Endodermal cell (in vitro differentiated cells): ENCODE data around the gene SH3GL2. TPM values are rescaled to one million over a fixed set of nuclear protein-coding genes. Genes with fewer than 3 reads are reported as not detected.

Experiments
- DNase-seq: peaks from one replicate; pipeline ENCODE4 v3.0.0-alpha.2; 2017
- H3K27ac ChIP-seq: 2 replicates; pipeline ENCODE4 v1.5.1; 2013; ENCODE audit warnings: mild to moderate bottlenecking, low read depth, low read length, moderate library complexity
- H3K27me3 ChIP-seq: 2 replicates; pipeline ENCODE4 v1.6.1; 2013; ENCODE audit warnings: mild to moderate bottlenecking, low read length, moderate library complexity; ENCODE audit not compliant: insufficient read depth, control insufficient read depth, poor library complexity, severe bottlenecking
- H3K36me3 ChIP-seq: 2 replicates; pipeline ENCODE4 v1.7.0; 2013; ENCODE audit warnings: mild to moderate bottlenecking, low read length, moderate library complexity; ENCODE audit not compliant: control insufficient read depth, insufficient read depth
- H3K4me1 ChIP-seq: one replicate; pipeline ENCODE4 v1.7.0; 2013; ENCODE audit warnings: low read length; ENCODE audit not compliant: control insufficient read depth, insufficient read depth
- H3K4me3 ChIP-seq: 2 replicates; pipeline ENCODE4 v1.5.1; 2013; ENCODE audit warnings: mild to moderate bottlenecking, low read length, moderate library complexity
- H3K9ac ChIP-seq: 2 replicates; pipeline ENCODE4 v1.6.1; 2013; ENCODE audit warnings: mild to moderate bottlenecking, low read length, moderate library complexity; ENCODE audit not compliant: poor library complexity, severe bottlenecking; ENCODE audit errors: extremely low read depth
- H3K9me3 ChIP-seq: 2 replicates; pipeline ENCODE4 v1.6.1; 2013; ENCODE audit warnings: mild to moderate bottlenecking, low read length, moderate library complexity; ENCODE audit not compliant: control insufficient read depth
- H3K27ac Mint-ChIP-seq: 2 replicates; pipeline ENCODE4 v1.8.0; 2020; ENCODE audit warnings: mixed read lengths
- H3K27me3 Mint-ChIP-seq: 2 replicates; pipeline ENCODE4 v1.8.0; 2021; ENCODE audit warnings: mild to moderate bottlenecking, mixed read lengths; ENCODE audit not compliant: insufficient read depth
- H3K36me3 Mint-ChIP-seq: 2 replicates; pipeline ENCODE4 v1.8.0; 2020; ENCODE audit warnings: low read depth, mixed read lengths
- H3K4me1 Mint-ChIP-seq: 2 replicates; pipeline ENCODE4 v1.8.0; 2020; ENCODE audit warnings: mixed read lengths
- H3K4me3 Mint-ChIP-seq: 2 replicates; pipeline ENCODE4 v1.8.0; 2020; ENCODE audit warnings: mild to moderate bottlenecking, moderate library complexity, mixed read lengths
- H3K9me3 Mint-ChIP-seq: 2 replicates; pipeline ENCODE4 v1.8.0; 2020; ENCODE audit warnings: mild to moderate bottlenecking, mixed read lengths
- WGBS, 2 experiments: methylation state at CpG; one replicate each; pipeline versions ENCODE4 v1.1.5 to v1.1.7; 2013; ENCODE audit warnings: missing lambda C conversion rate in 2 of 2, mixed read lengths in 1 of 2; ENCODE audit not compliant: insufficient coverage in 1 of 2, insufficient read length in 1 of 2; 5-methylcytosine and 5-hydroxymethylcytosine counted together
- total RNA-seq, 2 donors: library from RNA; stranded (reverse); fragmentation: NEBNext Ultra II Directional in 1 of 2; extraction: Animal tissue kit (Norgen Biotek cat#: 25700) in 1 of 2; gene quantifications; 2 replicates in 1 of 2; 3 replicates in 1 of 2; pipeline ENCODE4 v1.2.1, GENCODE V29; 2021
- TF ChIP-seq, protein P1 (sequence below): fragments of 200-600 bp; sonication (generic); conservative IDR thresholded peaks from 2 replicates; pipeline ENCODE4 v1.5.0; 2021; ENCODE audit warnings: antibody characterized with exemption, mild to moderate bottlenecking

Gene SH3GL2
- total RNA-seq, 2 donors from 2014 or later = 3.7 to 7.7 TPM

DNA sequence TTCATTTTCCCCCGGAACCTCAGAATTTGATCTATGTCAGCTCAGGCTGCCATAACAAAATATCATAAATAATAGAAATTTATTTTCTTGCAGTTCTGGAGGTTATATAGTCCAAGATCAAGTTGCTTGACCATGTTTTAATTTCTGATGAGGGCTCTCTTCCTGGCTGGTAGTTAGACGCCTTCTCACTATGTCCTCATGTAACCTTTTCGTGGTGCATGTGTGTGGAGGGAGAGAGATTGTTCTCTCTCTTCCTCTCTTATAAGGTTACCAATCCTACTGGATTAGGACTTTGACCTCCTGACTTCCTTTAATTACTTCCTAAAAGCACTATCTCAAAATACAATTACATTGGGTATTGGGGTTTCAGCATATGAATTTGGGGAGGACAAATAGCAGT is 198.6 kb downstream of the SH3GL2 start:
- no CpG with 5 or more reads among the region's 3 CpGs for WGBS, 2 experiments
- no peaks in the 10 kb centered on the region for H3K27me3 Mint-ChIP-seq
- no peak overlapping the region for H3K27ac Mint-ChIP-seq
- DNase-seq = no peak
- Histone ChIP-seq H3K4me1 (no peaks in the 10 kb centered on the region), H3K4me3 (no peak overlapping the region), H3K9me3 (no peaks in the 10 kb centered on the region), H3K27me3 (no peaks in the 10 kb centered on the region), H3K36me3 (no peaks in the 10 kb centered on the region), H3K9ac (no peak overlapping the region), H3K27ac (no peak overlapping the region)
- H3K9me3 Mint-ChIP-seq = peaks cover 2% of the 10 kb centered on the region
- H3K4me1 Mint-ChIP-seq = no peaks in the 10 kb centered on the region
- H3K4me3 Mint-ChIP-seq = no peak overlapping the region
- TF ChIP-seq, protein P1, sequence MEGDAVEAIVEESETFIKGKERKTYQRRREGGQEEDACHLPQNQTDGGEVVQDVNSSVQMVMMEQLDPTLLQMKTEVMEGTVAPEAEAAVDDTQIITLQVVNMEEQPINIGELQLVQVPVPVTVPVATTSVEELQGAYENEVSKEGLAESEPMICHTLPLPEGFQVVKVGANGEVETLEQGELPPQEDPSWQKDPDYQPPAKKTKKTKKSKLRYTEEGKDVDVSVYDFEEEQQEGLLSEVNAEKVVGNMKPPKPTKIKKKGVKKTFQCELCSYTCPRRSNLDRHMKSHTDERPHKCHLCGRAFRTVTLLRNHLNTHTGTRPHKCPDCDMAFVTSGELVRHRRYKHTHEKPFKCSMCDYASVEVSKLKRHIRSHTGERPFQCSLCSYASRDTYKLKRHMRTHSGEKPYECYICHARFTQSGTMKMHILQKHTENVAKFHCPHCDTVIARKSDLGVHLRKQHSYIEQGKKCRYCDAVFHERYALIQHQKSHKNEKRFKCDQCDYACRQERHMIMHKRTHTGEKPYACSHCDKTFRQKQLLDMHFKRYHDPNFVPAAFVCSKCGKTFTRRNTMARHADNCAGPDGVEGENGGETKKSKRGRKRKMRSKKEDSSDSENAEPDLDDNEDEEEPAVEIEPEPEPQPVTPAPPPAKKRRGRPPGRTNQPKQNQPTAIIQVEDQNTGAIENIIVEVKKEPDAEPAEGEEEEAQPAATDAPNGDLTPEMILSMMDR = no peak
- no peaks in the 10 kb centered on the region for H3K36me3 Mint-ChIP-seq

DNA sequence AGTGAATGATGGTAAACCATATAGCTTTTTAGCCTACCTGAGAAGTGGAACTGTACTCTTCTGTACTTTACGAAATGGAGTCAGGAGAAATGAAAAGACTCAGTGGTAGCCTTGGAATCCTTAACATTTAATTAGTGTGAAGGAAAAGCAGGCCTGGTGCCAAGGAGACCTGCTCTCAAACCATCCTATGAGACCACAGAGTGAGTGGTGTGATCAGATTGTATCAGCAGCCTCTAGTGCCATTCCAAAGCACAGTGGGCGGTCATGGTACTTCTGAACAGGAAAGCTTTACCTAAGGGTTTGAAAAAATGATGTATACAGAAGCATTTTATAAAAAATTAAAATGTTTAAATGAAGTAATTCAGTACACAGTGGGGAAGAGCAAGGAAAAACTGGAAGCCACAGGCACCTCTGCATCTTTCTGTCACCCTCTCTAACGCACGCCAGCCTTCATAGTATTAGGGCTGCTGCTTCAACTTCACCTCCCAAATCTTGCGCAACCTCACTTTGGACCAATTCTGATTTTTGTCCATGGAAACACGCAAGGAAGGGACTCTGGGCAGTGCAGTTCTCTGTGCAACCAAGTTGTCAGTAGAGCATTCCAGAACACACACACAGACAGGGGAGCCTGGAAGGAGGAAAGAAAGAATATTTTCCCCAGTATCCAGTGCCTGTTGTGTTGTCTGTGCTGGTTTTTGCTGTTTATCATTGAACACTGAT is 203.7 kb downstream of the SH3GL2 start:
- TF ChIP-seq, protein P1 = no peak
- H3K27ac ChIP-seq = no peak overlapping the region
- peaks cover 2% of the 10 kb centered on the region for H3K9me3 Mint-ChIP-seq
- no peak overlapping the region for H3K27ac Mint-ChIP-seq
- peaks cover 7% of the 10 kb centered on the region for H3K4me1 Mint-ChIP-seq
- H3K9me3 ChIP-seq = no peaks in the 10 kb centered on the region
- no peak for DNase-seq
- WGBS, 2 experiments = 94 to 95% methylated on average over 4 to 6 of the region's 6 CpGs
- H3K9ac ChIP-seq = no peak overlapping the region
- no peaks in the 10 kb centered on the region for H3K27me3 ChIP-seq
- no peaks in the 10 kb centered on the region for H3K27me3 Mint-ChIP-seq
- no peak overlapping the region for H3K4me3 Mint-ChIP-seq
- no peak overlapping the region for H3K4me3 ChIP-seq
- no peaks in the 10 kb centered on the region for H3K36me3 ChIP-seq
- no peaks in the 10 kb centered on the region for H3K36me3 Mint-ChIP-seq
- H3K4me1 ChIP-seq = peaks cover 6% of the 10 kb centered on the region

DNA sequence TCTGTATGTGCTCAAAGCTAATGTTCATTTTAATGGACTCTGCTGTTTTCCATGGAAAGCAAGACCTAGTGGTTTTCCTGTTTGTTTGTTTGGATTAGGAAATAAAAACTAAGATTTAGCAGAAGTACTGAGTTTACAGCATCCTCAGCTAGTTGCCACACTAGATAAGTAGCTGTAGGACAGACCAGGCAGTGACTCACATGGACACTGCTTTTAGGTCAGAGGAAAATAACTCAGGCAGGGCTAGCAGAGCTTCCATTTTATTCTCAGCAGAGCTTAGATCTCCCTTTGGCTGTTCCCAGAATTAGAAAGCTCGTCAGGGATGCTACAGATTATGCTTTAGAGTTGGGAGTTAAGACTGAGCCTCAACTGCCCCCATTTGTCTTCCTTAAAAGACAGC is 204.4 kb downstream of the SH3GL2 start:
- Mint-ChIP-seq H3K36me3 (no peaks in the 10 kb centered on the region), H3K4me1 (peaks cover 7% of the 10 kb centered on the region), H3K4me3 (no peak overlapping the region), H3K27ac (no peak overlapping the region), H3K9me3 (peaks cover 2% of the 10 kb centered on the region), H3K27me3 (no peaks in the 10 kb centered on the region)
- no peak overlapping the region for H3K27ac ChIP-seq
- H3K9ac ChIP-seq = no peak overlapping the region
- TF ChIP-seq, protein P1 = no peak
- 92 to 100% methylated on average over 1 of the region's 1 CpG for WGBS, 2 experiments
- DNase-seq = no peak
- H3K4me3 ChIP-seq = no peak overlapping the region
- peaks cover 6% of the 10 kb centered on the region for H3K4me1 ChIP-seq
- no peaks in the 10 kb centered on the region for H3K36me3 ChIP-seq
- H3K27me3 ChIP-seq = no peaks in the 10 kb centered on the region
- H3K9me3 ChIP-seq = no peaks in the 10 kb centered on the region
